Measurements from ENCODE around the gene SCYL1.

The SCYL1 gene

DNA sequence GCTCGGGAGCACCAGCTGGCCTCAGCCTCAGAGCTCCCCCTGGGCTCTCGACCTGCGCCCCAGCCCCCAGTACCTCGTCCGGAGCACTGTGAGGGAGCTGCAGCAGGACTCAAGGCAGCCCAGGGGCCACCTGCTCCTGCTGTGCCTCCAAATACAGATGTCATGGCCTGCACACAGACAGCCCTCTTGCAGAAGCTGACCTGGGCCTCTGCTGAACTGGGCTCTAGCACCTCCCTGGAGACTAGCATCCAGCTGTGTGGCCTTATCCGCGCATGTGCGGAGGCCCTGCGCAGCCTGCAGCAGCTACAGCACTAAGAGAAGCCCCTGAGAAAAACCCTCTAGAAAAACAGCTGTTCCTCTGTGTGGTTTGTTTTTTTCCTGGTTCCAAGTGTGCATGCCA lies 46.5 kb downstream of the SCYL1 start:
- DNase-seq (ENCODE audit: low spot score): no peak

- DNase-seq (ENCODE audit: low spot score): no peak
Observed at GRCh38 chr11:65571940-65572339, 47.1 kb downstream of the SCYL1 start.

- peak; percentile 87 for DNase-seq (ENCODE audit: low spot score)
Observed at GRCh38 chr11:65572356-65573051, 47.6 kb downstream of the SCYL1 start, which contains the start of gene FAM89B. Gene FAM89B, plus strand, starts transcription at chr11:65572538. Its CDS starts 132 bp downstream, at chr11:65572670.

- DNase-seq (ENCODE audit: low spot score): no peak
Observed at GRCh38 chr11:65573391-65574079, 48.7 kb downstream of the SCYL1 start.

DNA sequence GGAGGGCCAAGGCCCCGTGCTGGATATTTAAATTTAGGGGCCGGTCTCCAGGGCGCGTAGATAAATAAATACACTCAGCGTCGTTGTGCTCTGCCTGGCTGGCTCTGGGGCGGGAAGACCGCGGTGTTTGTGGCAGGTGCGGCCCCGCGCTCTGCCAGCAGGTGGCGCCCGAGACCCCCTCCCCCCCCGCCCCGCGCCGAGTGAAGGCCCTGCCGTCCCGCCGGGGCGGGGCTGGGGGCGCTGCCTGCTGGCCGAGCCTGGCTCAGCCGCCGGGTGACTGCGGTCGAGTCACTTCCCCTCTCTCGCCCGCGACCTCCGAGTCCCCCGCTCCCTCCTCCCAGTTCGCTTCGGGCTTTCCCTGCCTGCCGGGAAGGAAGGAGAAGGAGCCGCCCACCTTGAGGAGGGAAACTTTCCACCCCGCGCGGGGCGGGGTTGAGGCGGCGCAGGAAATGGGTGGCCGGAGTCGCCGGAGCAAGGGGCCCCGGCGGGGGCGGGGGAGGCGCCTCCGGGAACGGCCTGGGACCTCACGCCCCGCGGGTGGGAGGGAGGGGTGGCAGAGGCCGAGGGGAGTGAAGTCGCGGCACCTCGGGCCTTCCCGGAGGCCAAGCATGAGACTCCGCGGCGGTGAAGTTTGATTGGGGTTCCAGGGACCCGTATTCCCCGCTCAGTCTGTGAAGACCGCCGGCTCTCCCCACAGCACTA lies 49.4 kb downstream of the SCYL1 start:
- peak; percentile 94 for DNase-seq (ENCODE audit: low spot score)

GRCh38 chr11:65574811-65575567 lies 50.1 kb downstream of the SCYL1 start:
- no peak for DNase-seq (ENCODE audit: low spot score)

DNA sequence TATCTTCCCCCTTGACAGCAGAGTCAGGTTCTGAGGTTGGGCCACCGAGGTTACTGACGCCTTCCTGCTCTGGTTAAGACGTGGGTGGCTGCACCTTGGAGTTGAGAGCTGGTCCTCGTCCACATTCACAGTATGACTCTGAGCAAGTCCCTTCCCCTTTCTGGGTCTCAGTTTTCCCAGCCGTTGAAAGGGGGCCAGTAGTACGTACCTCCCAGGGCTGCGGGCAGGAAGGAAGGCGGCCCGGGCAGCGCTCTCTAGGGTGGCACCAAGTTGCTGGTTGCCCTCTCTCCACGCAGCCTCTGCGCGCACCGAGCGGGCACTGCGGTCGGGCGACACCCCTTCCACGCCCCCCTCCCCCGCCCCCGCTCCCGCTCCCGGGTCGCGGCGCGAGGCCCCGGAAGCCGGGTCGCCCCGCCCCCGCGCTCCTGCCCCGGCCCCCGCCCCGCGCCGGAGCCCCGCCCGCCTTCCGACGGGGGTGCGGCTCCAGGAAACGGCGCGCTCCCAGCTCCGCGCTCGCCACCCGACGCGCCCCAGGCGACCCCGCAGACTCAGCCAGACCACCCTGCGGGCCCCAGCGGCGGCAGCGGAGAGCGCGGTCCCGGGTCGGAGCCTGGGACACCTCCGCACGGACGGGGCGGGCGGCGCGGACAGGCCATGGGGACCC lies 50.8 kb downstream of the SCYL1 start, which contains the start of gene EHBP1L1:
Gene EHBP1L1 (plus strand): TSS at position 486 of the 664 bp plus-strand sequence. CDS start 250 bp downstream, outside the sequence.
- peak; percentile 72 for DNase-seq (ENCODE audit: low spot score)

GRCh38 chr11:65576232-65576866 lies 51.5 kb downstream of the SCYL1 start:
- DNase-seq (ENCODE audit: low spot score): no peak

GRCh38 chr11:65576867-65577755 lies 52.2 kb downstream of the SCYL1 start:
- no peak for DNase-seq (ENCODE audit: low spot score)

DNA sequence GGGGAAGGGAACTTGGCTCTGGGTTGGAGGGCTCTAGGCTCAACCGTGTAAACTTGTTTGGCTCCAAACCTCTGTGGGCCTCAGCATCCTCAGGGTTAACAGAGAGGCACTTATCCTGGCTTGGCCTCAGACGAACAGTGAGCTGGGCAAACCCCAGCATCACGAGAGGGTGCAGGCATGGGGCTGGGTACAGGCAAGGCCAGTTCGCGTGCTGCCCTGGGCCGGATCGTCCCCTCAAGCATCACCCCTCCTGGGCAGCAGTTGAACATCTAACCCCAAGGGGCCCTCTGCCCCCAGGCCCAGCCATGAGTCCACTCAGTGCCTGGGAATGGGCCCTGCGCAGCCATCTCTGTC lies 52.9 kb downstream of the SCYL1 start:
- DNase-seq (ENCODE audit: low spot score): no peak

- no peak for DNase-seq (ENCODE audit: low spot score)
Observed at GRCh38 chr11:65578134-65578533, 53.3 kb downstream of the SCYL1 start.

DNA sequence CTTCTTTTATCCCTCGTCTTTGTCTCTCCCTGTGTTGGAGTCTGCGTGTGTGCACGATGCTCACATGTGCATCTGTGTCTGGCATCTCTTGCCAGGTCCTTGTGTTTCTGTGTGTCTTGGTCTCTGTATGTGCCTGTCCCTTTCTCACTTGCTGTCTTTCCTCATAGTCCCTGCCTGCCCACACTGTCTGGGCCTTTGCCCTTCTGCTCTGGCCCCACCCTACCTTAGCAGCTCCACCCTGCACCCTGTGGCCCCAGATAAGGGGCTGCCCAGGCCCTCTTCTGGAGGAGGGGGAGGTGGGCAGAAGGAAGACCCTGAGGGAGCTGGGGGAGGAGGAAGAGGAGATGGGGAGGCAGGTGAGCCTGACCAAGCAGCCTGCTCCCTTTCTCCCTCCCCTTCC lies 53.8 kb downstream of the SCYL1 start:
- no peak for DNase-seq (ENCODE audit: low spot score)

DNA sequence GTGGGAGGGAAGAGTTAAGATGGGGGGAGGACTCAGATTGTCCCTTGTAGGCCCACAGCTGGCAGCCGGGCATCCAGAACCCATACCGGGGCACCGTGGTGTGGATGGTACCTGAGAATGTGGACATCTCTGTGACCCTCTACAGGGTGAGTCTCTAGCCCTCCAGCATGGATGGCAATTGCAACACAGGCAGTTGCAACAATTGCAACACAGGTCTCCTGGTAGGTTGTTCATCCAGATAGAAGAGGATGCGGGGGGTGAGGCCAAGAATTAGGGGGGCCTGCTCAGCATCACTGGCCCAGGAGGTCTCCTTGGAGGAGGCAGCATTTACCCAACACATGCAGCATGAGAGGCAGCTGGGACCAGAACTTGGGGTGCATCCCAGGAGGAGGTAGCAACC lies 54.4 kb downstream of the SCYL1 start:
- no peak for DNase-seq (ENCODE audit: low spot score)

DNA sequence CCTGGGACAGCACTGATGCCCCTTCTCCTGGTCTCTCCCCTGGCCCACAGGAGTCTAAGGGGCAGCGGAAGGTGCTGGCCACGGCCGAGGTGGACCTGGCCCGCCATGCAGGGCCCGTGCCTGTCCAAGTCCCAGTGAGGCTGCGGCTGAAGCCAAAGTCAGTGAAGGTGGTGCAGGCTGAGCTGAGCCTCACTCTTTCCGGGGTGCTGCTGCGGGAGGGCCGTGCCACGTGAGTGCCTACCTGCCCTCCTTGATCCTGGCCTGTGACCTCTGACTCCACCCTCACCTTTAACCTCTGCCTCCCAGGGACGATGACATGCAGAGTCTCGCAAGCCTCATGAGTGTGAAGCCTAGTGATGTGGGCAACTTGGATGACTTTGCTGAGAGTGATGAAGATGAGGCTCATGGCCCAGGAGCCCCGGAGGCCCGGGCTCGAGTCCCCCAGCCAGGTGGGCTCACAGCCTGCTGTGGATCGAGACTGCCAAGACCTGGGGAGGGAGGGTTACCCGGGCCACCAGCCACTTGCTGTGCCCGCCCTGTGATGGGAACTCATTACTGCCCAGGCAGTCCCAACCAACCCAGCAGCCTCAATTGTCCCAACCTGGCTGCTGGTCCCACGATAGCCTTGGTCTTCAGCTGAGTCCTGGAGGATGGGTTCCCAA lies 55.3 kb downstream of the SCYL1 start:
- no peak for DNase-seq (ENCODE audit: low spot score)

DNA sequence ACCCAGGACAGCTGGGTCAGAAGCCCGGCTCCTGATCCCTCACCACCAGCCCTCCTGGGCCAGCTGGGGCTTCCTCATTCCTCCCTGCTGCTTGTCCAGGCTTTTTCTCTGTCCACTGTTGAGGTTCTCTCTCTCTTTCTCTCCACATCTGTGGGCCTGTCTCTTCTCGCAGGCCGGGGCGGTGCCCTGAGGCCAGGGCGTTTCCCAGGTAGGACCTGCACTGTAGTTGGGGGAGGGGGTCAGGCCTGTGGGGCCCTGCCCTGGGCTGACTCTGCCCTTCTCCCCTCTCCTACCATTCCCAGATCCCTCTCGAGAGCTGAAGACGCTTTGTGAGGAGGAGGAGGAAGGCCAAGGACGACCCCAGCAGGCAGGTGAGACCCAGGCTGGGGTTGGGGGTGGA lies 55.9 kb downstream of the SCYL1 start:
- no peak for DNase-seq (ENCODE audit: low spot score)

- no peak for DNase-seq (ENCODE audit: low spot score)
Observed at GRCh38 chr11:65581928-65582327, 57.0 kb downstream of the SCYL1 start.

- DNase-seq (ENCODE audit: low spot score): no peak
Observed at GRCh38 chr11:65583589-65583988, 58.7 kb downstream of the SCYL1 start.

DNA sequence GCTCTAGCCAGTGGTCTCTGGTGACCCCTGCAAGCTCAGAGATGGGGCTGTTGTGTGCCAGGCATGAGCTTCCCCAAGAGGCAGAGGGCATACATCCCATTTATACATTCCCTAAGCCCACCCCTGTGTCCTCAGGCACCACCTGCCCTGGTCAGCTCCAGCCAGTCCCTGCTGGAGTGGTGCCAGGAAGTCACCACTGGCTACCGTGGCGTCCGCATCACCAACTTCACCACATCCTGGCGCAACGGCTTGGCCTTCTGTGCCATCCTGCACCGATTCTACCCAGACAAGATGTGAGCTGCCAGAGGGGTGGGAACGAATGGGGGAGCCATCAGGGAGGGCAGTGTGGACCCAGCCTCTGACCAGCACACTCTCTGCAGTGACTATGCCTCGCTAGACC lies 59.2 kb downstream of the SCYL1 start:
- no peak for DNase-seq (ENCODE audit: low spot score)

DNA sequence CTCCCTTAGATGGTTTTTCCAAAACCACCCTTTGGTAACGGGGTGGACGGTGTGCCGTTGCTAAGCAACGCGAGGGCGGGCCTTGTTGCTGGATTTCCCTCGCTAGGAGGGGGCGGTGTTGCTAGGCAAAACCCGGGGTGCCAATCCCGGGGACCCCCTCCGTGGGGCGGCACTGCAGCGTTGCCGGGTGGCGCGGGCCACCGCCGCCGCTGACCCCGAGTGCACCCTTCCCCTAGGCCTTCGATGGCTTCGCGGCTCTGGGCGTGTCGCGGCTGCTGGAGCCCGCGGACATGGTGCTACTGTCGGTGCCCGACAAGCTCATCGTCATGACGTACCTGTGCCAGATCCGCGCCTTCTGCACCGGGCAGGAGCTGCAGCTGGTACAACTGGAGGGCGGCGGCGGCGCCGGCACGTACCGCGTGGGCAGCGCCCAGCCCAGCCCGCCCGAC lies 59.9 kb downstream of the SCYL1 start:
- DNase-seq (ENCODE audit: low spot score): no peak
